HepG2 (cell line): ENCODE data around the gene MSTO1. TPM values are rescaled to one million over a fixed set of nuclear protein-coding genes. Genes with fewer than 3 reads are reported as not detected.

Source experiments
- ASH2L ChIP-seq: fragments of 300-600, 200-600 bp; sonication (generic); IDR thresholded peaks from 2 replicates; pipeline ENCODE4 v1.7.0; 2017; ENCODE audit warnings: low read depth, mild to moderate bottlenecking, moderate library complexity, mixed read lengths, low read length; ENCODE audit not compliant: insufficient read length
- CENPBD1 ChIP-seq: sonication (generic); formaldehyde crosslinking; IDR thresholded peaks from 2 replicates; pipeline ENCODE4 v1.8.0; 2022; ENCODE audit warnings: missing genetic modification reagents, low read depth, mild to moderate bottlenecking, borderline replicate concordance
- CENPX ChIP-seq: sonication (generic); formaldehyde crosslinking; IDR thresholded peaks from 2 replicates; pipeline ENCODE4 v1.9.0; 2021; ENCODE audit warnings: mild to moderate bottlenecking, missing genetic modification reagents, moderate library complexity
- E2F5 ChIP-seq: sonication (generic); formaldehyde crosslinking; conservative IDR thresholded peaks from 2 replicates; pipeline ENCODE4 v1.4.0; 2020; ENCODE audit warnings: missing genetic modification reagents
- GPBP1L1 ChIP-seq: sonication (generic); formaldehyde crosslinking; IDR thresholded peaks from 2 replicates; pipeline ENCODE4 v1.5.0; 2020; ENCODE audit warnings: mild to moderate bottlenecking, missing genetic modification reagents
- HNRNPLL ChIP-seq: fragments of 200-400 bp; formaldehyde crosslinking; IDR thresholded peaks from 2 replicates; pipeline ENCODE4 v1.6.1; 2017; ENCODE audit warnings: mild to moderate bottlenecking, low read depth, low read length; ENCODE audit not compliant: poor library complexity, severe bottlenecking
- IKZF5 ChIP-seq: IDR thresholded peaks from 2 replicates; pipeline ENCODE4 v1.6.1; 2018; ENCODE audit warnings: missing genetic modification reagents, mild to moderate bottlenecking, missing compliant biosample characterization
- KDM2A ChIP-seq: sonication (generic); formaldehyde crosslinking; IDR thresholded peaks from 2 replicates; pipeline ENCODE4 v1.4.0; 2020; ENCODE audit warnings: low read depth, missing genetic modification reagents, borderline replicate concordance
- KDM4B ChIP-seq: sonication (generic); formaldehyde crosslinking; IDR thresholded peaks from 2 replicates; pipeline ENCODE4 v1.4.0; 2020; ENCODE audit warnings: missing genetic modification reagents
- REXO4 ChIP-seq: sonication (generic); formaldehyde crosslinking; IDR thresholded peaks from 2 replicates; pipeline ENCODE4 v1.8.0; 2022; ENCODE audit warnings: missing genetic modification reagents, mild to moderate bottlenecking, borderline replicate concordance
- SRSF9 ChIP-seq: fragments of 200-400 bp; formaldehyde crosslinking; IDR thresholded peaks from 2 replicates; pipeline ENCODE4 v1.6.1; 2018; ENCODE audit warnings: borderline replicate concordance, mild to moderate bottlenecking, low read depth, low read length; ENCODE audit not compliant: insufficient read depth, poor library complexity, severe bottlenecking
- TBX2 ChIP-seq: sonication (generic); formaldehyde crosslinking; IDR thresholded peaks from 2 replicates; pipeline ENCODE4 v1.5.0; 2020; ENCODE audit warnings: missing genetic modification reagents, mild to moderate bottlenecking, borderline replicate concordance
- ZFP82 ChIP-seq: sonication (generic); formaldehyde crosslinking; IDR thresholded peaks from 2 replicates; pipeline ENCODE4 v1.5.1; 2020; ENCODE audit warnings: mild to moderate bottlenecking, missing genetic modification reagents, borderline replicate concordance
- ZMYM2 ChIP-seq: sonication (generic); formaldehyde crosslinking; IDR thresholded peaks from 2 replicates; pipeline ENCODE4 v1.8.0; 2022; ENCODE audit warnings: mild to moderate bottlenecking, missing genetic modification reagents
- ZNF770 ChIP-seq: sonication (generic); formaldehyde crosslinking; IDR thresholded peaks from 2 replicates; pipeline ENCODE4 v1.5.0; 2020; ENCODE audit warnings: mild to moderate bottlenecking, missing genetic modification reagents
- ZSCAN20 ChIP-seq: sonication (generic); formaldehyde crosslinking; IDR thresholded peaks from 2 replicates; pipeline ENCODE4 v1.4.0; 2020; ENCODE audit warnings: missing genetic modification reagents, mild to moderate bottlenecking, borderline replicate concordance
- ZSCAN31 ChIP-seq: sonication (generic); formaldehyde crosslinking; IDR thresholded peaks from 2 replicates; pipeline ENCODE4 v1.5.0; 2020; ENCODE audit warnings: low read depth, mild to moderate bottlenecking, missing genetic modification reagents
- ZXDC ChIP-seq: sonication (generic); formaldehyde crosslinking; IDR thresholded peaks from 2 replicates; pipeline ENCODE4 v1.5.0; 2020; ENCODE audit warnings: mild to moderate bottlenecking, missing genetic modification reagents
- ZZZ3 ChIP-seq: sonication (generic); formaldehyde crosslinking; IDR thresholded peaks from 2 replicates; pipeline ENCODE4 v1.4.0; 2020; ENCODE audit warnings: missing genetic modification reagents, mild to moderate bottlenecking, borderline replicate concordance
- polyA plus RNA-seq, 8 experiments: library from polyadenylated mRNA; depleted of rRNA in 3 of 8; stranded (reverse) in 7 of 8; unstranded in 1 of 8; fragments of >200 nt; fragmentation: Illumina TruSeq in 4 of 8; extraction: Trizol in 4 of 8; gene quantifications; 2 replicates each; pipeline versions ENCODE4 v1.2.1 to v1.2.3, GENCODE V29; 2011 to 2016; ENCODE audit warnings: low read depth in 4 of 8, missing spikeins in 1 of 8, mixed read lengths in 1 of 8; ENCODE audit not compliant: insufficient read depth in 1 of 8
- total RNA-seq, 5 experiments: library from RNA; depleted of rRNA; stranded (reverse); fragments of >200 nt; fragmentation: Illumina TruSeq; extraction: Trizol; gene quantifications; 2 replicates each; pipeline ENCODE4 v1.2.3, GENCODE V29; 2016; ENCODE audit warnings: low read depth in 1 of 5

The MSTO1 gene
- total and polyA plus RNA-seq, 2 of the 13 experiments (the other 11 are each of a cell fraction or from before 2014, with no cell fraction given): 19.1 to 25.3 TPM

- TF ChIP-seq GPBP1L1 (CRISPR knock-in tag) (no peak), ZMYM2 (no peak), ZFP82 (CRISPR knock-in tag) (no peak), IKZF5 (CRISPR knock-in tag) (no peak), E2F5 (CRISPR knock-in tag) (no peak), ZXDC (CRISPR knock-in tag) (no peak), ZSCAN20 (CRISPR knock-in tag) (no peak), HNRNPLL (peak; percentile 78), ZSCAN31 (CRISPR knock-in tag) (no peak), SRSF9 (no peak), CENPX (CRISPR knock-in tag) (no peak), ZZZ3 (CRISPR knock-in tag) (peak; percentile 30; the same call in 1 of the 2 replicates), CENPBD1 (CRISPR knock-in tag) (no peak), KDM2A (CRISPR knock-in tag) (peak; percentile 47; the same call in 1 of the 2 replicates), TBX2 (CRISPR knock-in tag) (no peak; the same call in 1 of the 2 replicates), REXO4 (no peak), KDM4B (CRISPR knock-in tag) (no peak), ASH2L (no peak), ZNF770 (CRISPR knock-in tag) (no peak)
Measured at GRCh38 chr1:155609515-155610256, at the start of gene MSTO1 (continued).
